OCI-LY3 (cell line): ENCODE measurements around the gene RIPK4.

ENCODE experiments used
- EZH2phosphoT487 ChIP-seq: fragments of 200-600 bp; shearing (Covaris generic); IDR thresholded peaks from 2 replicates; pipeline ENCODE4 v1.6.1; 2018; ENCODE audit warnings: antibody characterized with exemption, mixed run types, low read depth
- TF ChIP-seq, protein P1 (sequence below): fragments of 200-600, 300-600 bp; sonication (generic); IDR thresholded peaks from 2 replicates; pipeline ENCODE4 v1.5.1; 2014; ENCODE audit warnings: antibody characterized with exemption, low read length, low read depth

DNA sequence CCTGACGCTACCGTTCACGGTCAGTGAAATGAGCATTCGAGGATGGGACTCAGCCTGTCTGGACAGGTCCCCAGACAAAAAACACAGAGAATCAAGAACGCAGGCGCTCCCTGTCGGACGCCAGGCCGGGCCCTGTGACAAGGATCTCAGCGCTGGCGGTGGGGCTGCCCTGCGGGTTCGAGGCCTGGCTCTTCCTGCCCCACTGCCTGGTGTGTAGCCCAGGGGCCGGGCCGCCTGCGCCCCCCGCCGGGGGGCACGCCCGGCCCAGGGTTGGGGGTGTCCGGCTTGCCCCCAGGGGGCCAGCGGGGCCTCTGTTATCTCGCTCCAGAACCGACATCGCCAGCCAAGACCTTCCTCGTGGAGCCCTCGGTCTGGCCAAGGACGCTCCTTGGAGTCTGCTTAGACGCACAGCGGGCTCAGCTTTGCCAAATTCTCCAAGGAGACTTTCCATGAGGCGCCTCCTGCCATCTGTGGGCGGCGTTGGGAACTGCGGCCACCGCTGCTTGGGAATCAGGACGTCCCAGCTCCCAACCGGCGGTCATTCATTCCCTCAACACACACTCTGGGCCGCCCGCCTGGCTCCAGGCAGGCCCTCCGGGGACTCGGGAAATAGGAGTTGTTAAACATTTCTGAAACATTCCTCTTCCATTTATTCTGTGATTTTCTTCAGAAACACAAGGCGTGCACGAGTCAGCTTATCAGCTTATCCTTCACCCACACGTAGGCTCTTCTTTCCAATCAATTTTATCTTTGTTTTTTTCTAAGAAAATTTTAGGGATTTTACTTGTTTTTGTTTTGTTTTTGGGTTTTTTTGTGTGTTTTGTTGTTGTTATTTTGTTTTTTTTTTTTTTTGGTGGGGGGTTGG is 11.3 kb upstream of the RIPK4 start:
- TF ChIP-seq, protein P1, sequence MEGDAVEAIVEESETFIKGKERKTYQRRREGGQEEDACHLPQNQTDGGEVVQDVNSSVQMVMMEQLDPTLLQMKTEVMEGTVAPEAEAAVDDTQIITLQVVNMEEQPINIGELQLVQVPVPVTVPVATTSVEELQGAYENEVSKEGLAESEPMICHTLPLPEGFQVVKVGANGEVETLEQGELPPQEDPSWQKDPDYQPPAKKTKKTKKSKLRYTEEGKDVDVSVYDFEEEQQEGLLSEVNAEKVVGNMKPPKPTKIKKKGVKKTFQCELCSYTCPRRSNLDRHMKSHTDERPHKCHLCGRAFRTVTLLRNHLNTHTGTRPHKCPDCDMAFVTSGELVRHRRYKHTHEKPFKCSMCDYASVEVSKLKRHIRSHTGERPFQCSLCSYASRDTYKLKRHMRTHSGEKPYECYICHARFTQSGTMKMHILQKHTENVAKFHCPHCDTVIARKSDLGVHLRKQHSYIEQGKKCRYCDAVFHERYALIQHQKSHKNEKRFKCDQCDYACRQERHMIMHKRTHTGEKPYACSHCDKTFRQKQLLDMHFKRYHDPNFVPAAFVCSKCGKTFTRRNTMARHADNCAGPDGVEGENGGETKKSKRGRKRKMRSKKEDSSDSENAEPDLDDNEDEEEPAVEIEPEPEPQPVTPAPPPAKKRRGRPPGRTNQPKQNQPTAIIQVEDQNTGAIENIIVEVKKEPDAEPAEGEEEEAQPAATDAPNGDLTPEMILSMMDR = peak; percentile 42
- TF ChIP-seq EZH2phosphoT487 = no peak
